Activated naive CD4-positive, alpha-beta T cell treated with anti-CD3 and anti-CD28 coated beads for 36 hours (primary cell): Measurements from ENCODE around the gene ZNF700. TPM values are rescaled to one million over a fixed set of nuclear protein-coding genes. Genes with fewer than 3 reads are reported as not detected.

Experiments used
- total RNA-seq, 2 experiments: library from RNA; stranded (reverse); gene quantifications; one replicate each; pipeline ENCODE4 v1.2.3, GENCODE V29; 2021

The ZNF700 gene
- total RNA-seq, 2 experiments from 2014 or later: 12.3 to 12.4 TPM

Other genes starting within 250 kb of the ZNF700 start
- gene ZNF823, start 186.2 kb upstream of the ZNF700 start, total RNA-seq: 1 to 10 TPM; 4.1 to 4.2 TPM
- gene ZNF441, start 158.1 kb upstream of the ZNF700 start, total RNA-seq: 1 to 10 TPM; 4.0 TPM
- gene ZNF491, start 126.6 kb upstream of the ZNF700 start, total RNA-seq: 1 to 10 TPM in 1 of 2 experiments, under 1 TPM in 1; 0.35 to 1.2 TPM
- gene ZNF440, start 110.8 kb upstream of the ZNF700 start, total RNA-seq: 1 to 10 TPM; 3.6 to 4.8 TPM
- gene ZNF439, start 76.4 kb upstream of the ZNF700 start, total RNA-seq: 1 to 10 TPM; 3.6 to 4.4 TPM
- under 1 TPM; 0.79 to 0.95 TPM for gene ZNF69, start 37.3 kb upstream of the ZNF700 start, total RNA-seq
- under 1 TPM; 0.50 to 0.54 TPM for gene ZNF763, start 39.9 kb downstream of the ZNF700 start, total RNA-seq
- under 1 TPM; 0.52 TPM for gene ZNF433, start 110.6 kb downstream of the ZNF700 start, total RNA-seq
- under 1 TPM; 0.38 to 0.49 TPM for gene ZNF878, start 127.9 kb downstream of the ZNF700 start, total RNA-seq
- 1 to 10 TPM; 1.6 TPM for gene ZNF844, start 139.6 kb downstream of the ZNF700 start, total RNA-seq
- gene ZNF20, start 215.2 kb downstream of the ZNF700 start, total RNA-seq: 1 to 10 TPM; 2.1 to 3.1 TPM
- 1 to 10 TPM; 2.8 to 3.5 TPM for gene ZNF625, start 231.6 kb downstream of the ZNF700 start, total RNA-seq
- gene ZNF136, start 238.0 kb downstream of the ZNF700 start, total RNA-seq: 10 to 100 TPM in 1 of 2 experiments, 1 to 10 TPM in 1; 8.4 to 11.6 TPM